ENCODE results near the gene NEURL1. TPM values are rescaled to one million over a fixed set of nuclear protein-coding genes. Genes with fewer than 3 reads are reported as not detected.
"Not testable (repeated sequence)": the region's sequence is repeated elsewhere in the genome, so short reads cannot be mapped to it uniquely, and the experiment has no call there.

Gene NEURL1
- total and polyA plus RNA-seq, 12 donors: 0.18 to 12.5 (median 2.3) TPM; not detected in 3

DNA sequence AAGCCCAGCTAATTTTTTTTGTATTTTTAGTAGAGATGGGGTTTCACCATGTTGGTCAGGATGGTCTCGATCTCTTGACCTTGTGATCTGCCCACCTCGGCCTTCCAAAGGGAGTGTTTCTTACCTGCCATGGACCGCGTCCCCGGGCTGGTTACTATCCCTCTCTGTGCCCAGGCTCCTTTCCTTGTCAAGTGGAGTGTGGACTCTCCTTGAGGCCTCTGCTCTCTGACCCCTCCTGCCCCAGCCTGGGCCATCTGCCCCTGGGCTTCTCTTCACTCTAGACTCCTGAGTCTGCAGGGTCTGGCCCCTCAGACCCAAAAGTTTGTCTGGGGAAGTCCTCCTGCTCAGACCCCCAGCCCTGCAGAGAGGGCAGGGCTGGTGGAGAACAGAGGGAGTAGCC is 20.7 kb downstream of the NEURL1 start:
- no peaks in the 10 kb centered on the region for H3K36me3 ChIP-seq (replicated peaks in 1 of 2)
- H3K4me1 ChIP-seq (replicated peaks in 1 of 2): peaks cover 0 to 3% of the 10 kb centered on the region in 2 donors
- H3K9me3 ChIP-seq (replicated peaks in 1 of 3): no peaks in the 10 kb centered on the region
- H3K27ac ChIP-seq: no peak overlapping the region
- intact Hi-C loops (cut with DNase I): no loop called here
- H3K27me3 ChIP-seq: no peaks in the 10 kb centered on the region
- no peak overlapping the region for H3K4me3 ChIP-seq
- DNase-seq: peak in 1 of 7 donors; percentile 35
- TF ChIP-seq POLR2A (IDR thresholded peaks at IDR 0.05): no peak
- no peak for TF ChIP-seq CTCF (IDR thresholded peaks at IDR 0.05)
- 93 to 100% (median 93%) methylated on average over 5 of the region's 5 CpGs for WGBS, 4 donors

- DNase-seq: peak in 1 of 7 donors; percentile 39
Measured at GRCh38 chr10:103517234-103518085, 24.0 kb downstream of the NEURL1 start.

DNA sequence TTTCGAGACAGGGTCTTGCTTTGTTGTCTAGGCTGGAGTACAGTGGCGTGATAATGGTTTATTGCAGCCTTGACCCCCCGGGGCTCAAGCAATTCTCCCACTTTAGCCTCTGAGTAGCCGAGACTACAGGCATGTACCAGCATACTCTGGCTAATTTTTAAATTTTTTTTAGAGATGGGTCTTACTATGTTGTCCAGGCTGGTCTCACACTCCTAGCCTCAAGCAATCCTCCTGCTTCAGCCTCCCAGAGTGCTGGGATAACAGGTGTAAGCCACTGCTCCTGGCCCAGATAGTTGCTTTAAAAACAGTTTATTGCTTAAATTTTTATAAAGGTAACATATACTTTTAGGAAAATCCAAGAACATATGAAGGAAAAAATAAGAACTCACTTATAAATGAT is 26.3 kb downstream of the NEURL1 start:
- Histone ChIP-seq H3K4me3 (no peak overlapping the region), H3K9me3 (replicated peaks in 1 of 3) (no peaks in the 10 kb centered on the region), H3K27me3 (no peaks in the 10 kb centered on the region), H3K27ac (no peak overlapping the region), H3K4me1 (replicated peaks in 1 of 2) (peaks cover 0 to 3% of the 10 kb centered on the region in 2 donors), H3K36me3 (replicated peaks in 1 of 2) (no peaks in the 10 kb centered on the region)
- intact Hi-C loops (cut with DNase I): no loop called here
- TF ChIP-seq CTCF (IDR thresholded peaks at IDR 0.05) (no peak), POLR2A (IDR thresholded peaks at IDR 0.05) (no peak)
- no peak for DNase-seq
- 49 to 74% (median 57%) methylated on average over 4 of the region's 4 CpGs for WGBS, 4 donors

More at GRCh38 chr10:103517234-103518085, 24.0 kb downstream of the NEURL1 start:
- H3K27ac ChIP-seq: no peak overlapping the region
- H3K27me3 ChIP-seq: no peaks in the 10 kb centered on the region
- no peaks in the 10 kb centered on the region for H3K36me3 ChIP-seq (replicated peaks in 1 of 2)
- intact Hi-C loops (cut with DNase I): no loop called here
- no peak overlapping the region for H3K4me3 ChIP-seq
- no peak for TF ChIP-seq CTCF (IDR thresholded peaks at IDR 0.05)
- TF ChIP-seq POLR2A (IDR thresholded peaks at IDR 0.05): no peak
- 93 to 98% (median 96%) methylated on average over 5 of the region's 5 CpGs for WGBS, 4 donors
- H3K9me3 ChIP-seq (replicated peaks in 1 of 3): no peaks in the 10 kb centered on the region
- H3K4me1 ChIP-seq (replicated peaks in 1 of 2): peaks cover 0 to 3% of the 10 kb centered on the region in 2 donors

GRCh38 chr10:103522006-103522405 is 28.5 kb downstream of the NEURL1 start:
- peak in 1 of 7 donors; percentile 33 for DNase-seq

GRCh38 chr10:103523683-103524082 is 30.2 kb downstream of the NEURL1 start:
- intact Hi-C loops (cut with DNase I): no loop called here
- Histone ChIP-seq H3K27ac (no peak overlapping the region), H3K27me3 (peaks cover 5% of the 10 kb centered on the region), H3K4me3 (no peak overlapping the region), H3K4me1 (replicated peaks in 1 of 2) (no peaks in the 10 kb centered on the region), H3K9me3 (replicated peaks in 1 of 3) (no peaks in the 10 kb centered on the region), H3K36me3 (replicated peaks in 1 of 2) (no peaks in the 10 kb centered on the region)
- no peak for DNase-seq
- WGBS, 4 donors: 75 to 90% (median 85%) methylated on average over 4 of the region's 4 CpGs
- no peak for TF ChIP-seq POLR2A (IDR thresholded peaks at IDR 0.05)
- no peak for TF ChIP-seq CTCF (IDR thresholded peaks at IDR 0.05)

More at GRCh38 chr10:103522006-103522405, 28.5 kb downstream of the NEURL1 start:
- intact Hi-C loops (cut with DNase I); H3K9me3 ChIP-seq (replicated peaks in 1 of 3); H3K27me3 ChIP-seq; H3K4me3 ChIP-seq; H3K27ac ChIP-seq; H3K4me1 ChIP-seq (replicated peaks in 1 of 2); H3K36me3 ChIP-seq (replicated peaks in 1 of 2): not testable (repeated sequence)
- 84 to 87% (median 86%) methylated on average over 7 of the region's 7 CpGs for WGBS, 4 donors
